Transverse colon (tissue), 4 donors: Measurements from ENCODE around the gene MAGEA11. TPM values are rescaled to one million over a fixed set of nuclear protein-coding genes. Genes with fewer than 3 reads are reported as not detected.
"Not testable (repeated sequence)": the region's sequence is repeated elsewhere in the genome, so short reads cannot be mapped to it uniquely, and the experiment has no call there.

Experiments
- DNase-seq: peaks from one replicate; pipeline ENCODE4 v3.0.0-alpha.2; 2019
- H3K27ac ChIP-seq, 4 donors: fragments of 200-600 bp; sonication (generic); 2 replicates each; pipeline ENCODE4 v1.5.1; 2016 to 2018; ENCODE audit warnings: inconsistent platforms in 4 of 4
- H3K27me3 ChIP-seq: fragments of 200-600 bp; sonication (generic); 2 replicates; pipeline ENCODE4 v1.5.1; 2017; ENCODE audit warnings: inconsistent platforms
- H3K36me3 ChIP-seq, 4 donors: fragments of 200-600 bp; sonication (generic); 2 replicates each; pipeline ENCODE4 v1.5.1; 2017 to 2019; ENCODE audit warnings: inconsistent platforms in 4 of 4
- H3K4me1 ChIP-seq, 4 donors: fragments of 200-600 bp; sonication (generic); 2 replicates each; pipeline ENCODE4 v1.5.1; 2017 to 2020; ENCODE audit warnings: inconsistent platforms in 4 of 4
- H3K4me3 ChIP-seq, 4 donors: fragments of 200-600 bp; sonication (generic); 1 replicate in 1 of 4; 2 replicates in 3 of 4; pipeline versions ENCODE4 v1.5.1 to v1.6.1; 2017 to 2019; ENCODE audit warnings: inconsistent platforms in 4 of 4
- H3K9me3 ChIP-seq, 2 donors: fragments of 200-600 bp; sonication (generic); 2 replicates each; pipeline ENCODE4 v1.5.1; 2017 to 2019; ENCODE audit warnings: inconsistent platforms in 2 of 2
- EP300 ChIP-seq: sonication (generic); formaldehyde crosslinking; IDR thresholded peaks from one replicate; pipeline ENCODE4 v1.6.1; 2017; ENCODE audit warnings: antibody characterized with exemption, low read depth
- POLR2A ChIP-seq: fragments of 450-650 bp; IDR thresholded peaks from one replicate; pipeline ENCODE4 v1.6.1; 2016; ENCODE audit warnings: antibody characterized with exemption, mild to moderate bottlenecking, moderate library complexity
- POLR2AphosphoS5 ChIP-seq, 3 donors: sonication (generic); formaldehyde crosslinking; IDR thresholded peaks; one replicate each; pipeline ENCODE4 v1.6.1; 2016; ENCODE audit warnings: antibody characterized with exemption in 3 of 3
- WGBS, 2 donors: methylation state at CpG; one replicate each; pipeline ENCODE4 v1.1.5; 2018; ENCODE audit warnings: low coverage in 1 of 2; 5-methylcytosine and 5-hydroxymethylcytosine counted together
- in situ Hi-C, 4 donors: fragments of 200-750 bp; cut with MboI; loops; one replicate each; pipeline versions ENCODE4 v1.15.0 to v1.15.1; 2017; ENCODE audit warnings: low sequenced_read_pairs in 3 of 4, low pct_ligation_motif_present in 1 of 4, low pct_unique_long_range_greater_than_20kb in 1 of 4
- intact Hi-C: fragments of 100-400 bp; cut with DNase I; formaldehyde crosslinking; loops from one replicate; pipeline ENCODE4 v1.15.1; 2023; ENCODE audit warnings: low total_unique reads
- total RNA-seq, 4 donors: library from RNA; depleted of rRNA; stranded (reverse); fragments of >200 nt; gene quantifications; one replicate each; pipeline ENCODE4 v1.1.0, GENCODE V29; 2016
- TF ChIP-seq, protein P1 (sequence below), 5 experiments: fragments of 200-600 bp in 3 of 5; fragments of 450-650 bp in 2 of 5; sonication (generic) in 3 of 5; IDR thresholded peaks; 1 replicate in 2 of 5; 2 replicates in 3 of 5; pipeline ENCODE4 v1.5.1; 2016 to 2017; ENCODE audit warnings: antibody characterized with exemption in 5 of 5, inconsistent platforms in 3 of 5, mild to moderate bottlenecking in 2 of 5, moderate library complexity in 1 of 5

The MAGEA11 gene
- total RNA-seq, 4 donors from 2014 or later, result not detected

DNA sequence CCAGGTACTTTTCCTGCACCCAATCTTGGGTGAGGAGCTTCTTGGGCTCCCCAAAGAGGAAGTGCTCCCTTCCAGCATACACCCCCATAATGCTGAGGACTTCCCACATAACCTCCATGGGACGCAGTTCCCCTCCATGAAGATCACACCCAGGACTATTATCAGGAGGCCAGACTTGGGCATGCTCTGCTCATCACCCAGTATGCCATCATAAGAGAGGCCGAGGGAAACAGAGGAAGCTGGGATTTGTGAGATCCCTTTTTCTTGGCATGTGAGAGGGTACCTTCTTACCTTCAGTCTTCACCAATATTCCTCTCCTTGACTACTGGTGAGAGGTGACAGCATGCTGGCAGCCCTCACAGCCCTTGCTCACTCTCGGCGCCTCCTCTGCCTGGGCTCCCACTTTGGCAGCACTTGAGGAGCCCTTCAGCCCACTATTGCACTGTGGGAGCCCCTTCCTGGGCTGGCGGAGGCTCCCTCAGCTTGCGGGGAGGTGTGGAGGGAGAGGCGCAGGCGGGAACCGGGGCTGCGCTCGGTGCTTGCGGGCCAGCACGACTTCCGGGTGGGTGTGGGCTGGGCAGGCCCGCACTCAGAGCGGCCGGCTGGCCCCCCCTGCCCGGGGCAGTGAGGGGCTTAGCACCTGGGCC lies 46.3 kb downstream of the MAGEA11 start:
- Histone ChIP-seq H3K4me3 (no peak overlapping the region), H3K9me3 (no peaks in the 10 kb centered on the region), H3K36me3 (no peaks in the 10 kb centered on the region), H3K27me3 (no peaks in the 10 kb centered on the region), H3K27ac (no peak overlapping the region), H3K4me1 (no peaks in the 10 kb centered on the region)
- TF ChIP-seq EP300 (no peak), POLR2A (no peak), POLR2AphosphoS5 (IDR thresholded peaks at IDR 0.05) (no peak)
- TF ChIP-seq, protein P1, sequence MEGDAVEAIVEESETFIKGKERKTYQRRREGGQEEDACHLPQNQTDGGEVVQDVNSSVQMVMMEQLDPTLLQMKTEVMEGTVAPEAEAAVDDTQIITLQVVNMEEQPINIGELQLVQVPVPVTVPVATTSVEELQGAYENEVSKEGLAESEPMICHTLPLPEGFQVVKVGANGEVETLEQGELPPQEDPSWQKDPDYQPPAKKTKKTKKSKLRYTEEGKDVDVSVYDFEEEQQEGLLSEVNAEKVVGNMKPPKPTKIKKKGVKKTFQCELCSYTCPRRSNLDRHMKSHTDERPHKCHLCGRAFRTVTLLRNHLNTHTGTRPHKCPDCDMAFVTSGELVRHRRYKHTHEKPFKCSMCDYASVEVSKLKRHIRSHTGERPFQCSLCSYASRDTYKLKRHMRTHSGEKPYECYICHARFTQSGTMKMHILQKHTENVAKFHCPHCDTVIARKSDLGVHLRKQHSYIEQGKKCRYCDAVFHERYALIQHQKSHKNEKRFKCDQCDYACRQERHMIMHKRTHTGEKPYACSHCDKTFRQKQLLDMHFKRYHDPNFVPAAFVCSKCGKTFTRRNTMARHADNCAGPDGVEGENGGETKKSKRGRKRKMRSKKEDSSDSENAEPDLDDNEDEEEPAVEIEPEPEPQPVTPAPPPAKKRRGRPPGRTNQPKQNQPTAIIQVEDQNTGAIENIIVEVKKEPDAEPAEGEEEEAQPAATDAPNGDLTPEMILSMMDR (IDR thresholded peaks at IDR 0.05), result no peak
- in situ Hi-C loops (no loop called here), intact Hi-C loops (no loop called here)
- 95% methylated on average over 16 of the region's 18 CpGs; no CpG with 5 or more reads in 1 of the 2 donors for WGBS, 2 donors
- DNase-seq, result no peak

DNA sequence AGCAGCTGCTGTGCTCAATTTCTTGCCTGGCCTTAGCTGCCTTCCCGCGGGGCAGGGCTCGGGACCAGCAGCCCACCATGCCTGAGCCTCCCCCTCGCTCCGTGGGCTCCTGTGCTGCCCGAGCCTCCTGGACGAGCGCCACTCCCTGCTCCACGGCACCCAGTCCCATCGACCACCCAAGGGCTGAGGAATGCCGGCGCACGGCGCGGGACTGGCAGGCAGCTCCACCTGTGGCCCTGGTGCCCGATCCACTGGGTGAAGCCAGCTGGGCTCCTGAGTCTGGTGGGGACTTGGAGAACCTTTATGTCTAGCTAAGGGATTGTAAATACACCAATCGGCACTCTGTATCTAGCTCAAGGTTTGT lies 46.8 kb downstream of the MAGEA11 start:
- intact Hi-C loops, result not testable (repeated sequence)
- 97% methylated on average over 14 of the region's 17 CpGs; no CpG with 5 or more reads in 1 of the 2 donors for WGBS, 2 donors

GRCh38 chrX:149759824-149760223 lies 48.0 kb downstream of the MAGEA11 start:
- Histone ChIP-seq H3K27ac (no peak overlapping the region), H3K9me3 (no peaks in the 10 kb centered on the region), H3K36me3 (no peaks in the 10 kb centered on the region), H3K27me3 (no peaks in the 10 kb centered on the region), H3K4me1 (no peaks in the 10 kb centered on the region), H3K4me3 (no peak overlapping the region)
- in situ Hi-C loops, result no loop called here
- no peak for DNase-seq
- intact Hi-C loops, result no loop called here
- TF ChIP-seq POLR2A (no peak), EP300 (no peak), POLR2AphosphoS5 (IDR thresholded peaks at IDR 0.05) (no peak)
- TF ChIP-seq, protein P1 (IDR thresholded peaks at IDR 0.05), result no peak
- 83% methylated on average over 7 of the region's 7 CpGs; no CpG with 5 or more reads in 1 of the 2 donors for WGBS, 2 donors

More for the DNA sequence above, 46.8 kb downstream of the MAGEA11 start:
- H3K4me1 ChIP-seq, H3K9me3 ChIP-seq, H3K36me3 ChIP-seq, H3K27me3 ChIP-seq, DNase-seq, H3K27ac ChIP-seq, H3K4me3 ChIP-seq, in situ Hi-C loops: not testable (repeated sequence)

DNA sequence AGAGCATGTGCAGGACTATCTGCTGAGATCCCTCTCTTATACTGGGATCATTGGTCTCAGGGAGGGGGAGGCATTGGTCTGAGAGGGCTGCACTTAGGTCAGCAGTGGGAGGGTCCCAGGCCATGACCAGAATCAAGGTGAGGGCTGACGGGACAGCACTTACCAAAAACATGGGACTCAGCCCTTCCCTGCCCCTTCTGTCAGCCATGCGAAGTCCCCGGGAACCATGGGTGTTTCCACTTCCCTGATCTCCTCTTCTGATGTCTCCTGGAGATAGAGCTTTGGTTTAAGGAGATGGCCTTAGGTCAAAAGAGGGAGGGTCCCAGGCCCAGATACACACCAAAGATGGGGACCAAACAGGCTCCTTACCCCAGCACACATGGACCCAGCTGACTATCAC lies 49.1 kb downstream of the MAGEA11 start:
- no peak overlapping the region for H3K27ac ChIP-seq
- 85% methylated on average over 3 of the region's 3 CpGs; no CpG with 5 or more reads in 1 of the 2 donors for WGBS, 2 donors
- H3K4me3 ChIP-seq, result no peak overlapping the region
- no peaks in the 10 kb centered on the region for H3K27me3 ChIP-seq
- no peak for TF ChIP-seq POLR2AphosphoS5 (IDR thresholded peaks at IDR 0.05)
- TF ChIP-seq POLR2A, result no peak
- TF ChIP-seq EP300, result no peak
- TF ChIP-seq, protein P1 (IDR thresholded peaks at IDR 0.05), result no peak
- no peaks in the 10 kb centered on the region for H3K4me1 ChIP-seq
- no peaks in the 10 kb centered on the region for H3K36me3 ChIP-seq
- no peaks in the 10 kb centered on the region for H3K9me3 ChIP-seq
- intact Hi-C loops (no loop called here), in situ Hi-C loops (no loop called here)
- no peak for DNase-seq

DNA sequence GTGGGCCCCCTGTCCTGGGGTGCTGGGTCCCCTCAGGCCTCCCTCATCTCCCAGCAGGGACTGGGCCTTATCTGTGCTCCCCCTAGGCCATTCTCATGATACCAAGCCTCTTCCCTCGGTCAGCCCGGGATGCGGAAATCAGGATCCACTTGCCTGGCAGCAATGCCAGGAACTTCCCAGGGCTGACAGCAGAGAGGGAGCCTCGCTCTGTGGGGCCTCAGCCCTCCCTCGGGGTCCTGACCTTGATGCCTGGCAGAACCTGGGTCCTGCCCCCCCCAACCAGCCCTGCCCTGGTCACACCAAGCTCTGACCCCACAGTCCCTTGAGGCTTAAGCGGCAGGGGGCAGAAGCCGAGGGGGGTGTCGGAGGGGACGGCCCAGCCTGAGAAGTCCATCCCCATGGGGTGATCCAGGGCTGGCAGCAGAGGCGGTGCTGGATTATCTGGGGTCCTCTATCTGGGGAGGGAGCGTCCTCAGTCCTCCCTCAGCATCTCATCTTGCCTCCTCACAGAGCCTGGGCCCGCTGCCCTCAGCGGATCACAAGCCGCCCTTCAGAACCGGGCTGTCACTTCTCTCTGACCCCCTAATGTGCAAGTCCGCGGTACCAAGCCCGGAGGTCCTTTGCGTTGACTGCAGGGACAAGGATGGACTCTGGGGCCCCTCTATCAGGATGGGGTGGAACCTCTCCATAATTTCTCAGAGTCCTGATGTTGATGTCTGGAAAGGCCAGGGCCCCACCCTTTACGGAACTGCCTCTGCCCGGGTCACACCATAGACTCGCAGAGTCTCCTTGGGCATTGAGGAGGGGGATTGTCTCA lies 50.2 kb downstream of the MAGEA11 start:
- H3K4me1 ChIP-seq, H3K27me3 ChIP-seq, DNase-seq, H3K36me3 ChIP-seq, in situ Hi-C loops, intact Hi-C loops, H3K9me3 ChIP-seq, H3K4me3 ChIP-seq, H3K27ac ChIP-seq: not testable (repeated sequence)
- 83% methylated on average over 19 of the region's 22 CpGs; no CpG with 5 or more reads in 1 of the 2 donors for WGBS, 2 donors
